Right atrium auricular region (tissue), 2 donors: ENCODE data around the gene PXDN. TPM values are rescaled to one million over a fixed set of nuclear protein-coding genes. Genes with fewer than 3 reads are reported as not detected.

Experiments used
- DNase-seq: peaks from one replicate; pipeline ENCODE4 v3.0.0-alpha.2; 2019; ENCODE audit warnings: low spot score
- H3K27ac ChIP-seq, 2 donors: fragments of 200-600 bp; sonication (generic); 1 replicate in 1 of 2; 2 replicates in 1 of 2; pipeline ENCODE4 v1.5.1; 2016 to 2019
- H3K27me3 ChIP-seq, 2 donors: fragments of 200-600 bp; sonication (generic); one replicate each; pipeline versions ENCODE4 v1.5.1 to v1.6.0; 2017 to 2019
- H3K36me3 ChIP-seq: fragments of 200-600 bp; sonication (generic); one replicate; pipeline ENCODE4 v1.5.1; 2016
- H3K4me1 ChIP-seq, 2 donors: fragments of 200-600 bp; sonication (generic); one replicate each; pipeline versions ENCODE4 v1.5.1 to v1.6.0; 2017 to 2019
- H3K4me3 ChIP-seq, 2 donors: fragments of 200-600 bp; sonication (generic); 1 replicate in 1 of 2; 2 replicates in 1 of 2; pipeline ENCODE4 v1.5.1; 2017 to 2019; ENCODE audit warnings: mild to moderate bottlenecking in 1 of 2, moderate library complexity in 1 of 2
- H3K9me3 ChIP-seq, 2 donors: fragments of 200-600 bp; sonication (generic); one replicate each; pipeline ENCODE4 v1.5.1; 2019
- total RNA-seq, 2 donors: library from RNA; depleted of rRNA; stranded (reverse); fragments of >200 nt; gene quantifications; one replicate each; pipeline ENCODE4 v1.1.0, GENCODE V29; 2016
- TF ChIP-seq, protein P1 (sequence below), 2 donors: fragments of 200-600 bp; sonication (generic); IDR thresholded peaks; one replicate each; pipeline ENCODE4 v1.5.1; 2019; ENCODE audit warnings: antibody characterized with exemption in 2 of 2

Gene PXDN
- total RNA-seq, 2 donors from 2014 or later, result 25.4 to 26.9 TPM

DNA sequence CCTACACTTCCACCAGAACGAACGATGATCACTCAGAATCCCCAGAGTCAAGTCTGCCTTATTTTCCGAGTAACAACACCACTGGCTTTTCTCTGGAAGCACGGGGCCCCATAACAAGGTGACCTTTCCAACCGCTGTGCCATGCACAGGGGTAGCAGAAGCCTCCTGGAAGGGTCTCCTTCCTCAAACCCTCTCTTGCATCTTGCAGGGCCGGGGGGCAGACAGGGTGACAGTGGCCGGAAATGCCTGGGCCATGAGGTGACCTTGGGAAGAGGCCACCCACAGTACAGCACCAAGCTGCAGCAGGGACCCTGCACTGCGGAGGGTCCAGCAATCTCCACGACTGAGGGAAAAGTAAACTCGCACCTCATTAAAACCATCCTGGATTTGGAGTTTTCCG is 108.5 kb downstream of the PXDN start:
- Histone ChIP-seq H3K36me3 (peaks cover 25% of the 10 kb centered on the region), H3K4me3 (no peak overlapping the region), H3K9me3 (no peaks in the 10 kb centered on the region), H3K4me1 (peaks cover 0 to 13% of the 10 kb centered on the region in 2 donors), H3K27ac (no peak overlapping the region), H3K27me3 (no peaks in the 10 kb centered on the region)
- no peak for DNase-seq
- TF ChIP-seq, protein P1, sequence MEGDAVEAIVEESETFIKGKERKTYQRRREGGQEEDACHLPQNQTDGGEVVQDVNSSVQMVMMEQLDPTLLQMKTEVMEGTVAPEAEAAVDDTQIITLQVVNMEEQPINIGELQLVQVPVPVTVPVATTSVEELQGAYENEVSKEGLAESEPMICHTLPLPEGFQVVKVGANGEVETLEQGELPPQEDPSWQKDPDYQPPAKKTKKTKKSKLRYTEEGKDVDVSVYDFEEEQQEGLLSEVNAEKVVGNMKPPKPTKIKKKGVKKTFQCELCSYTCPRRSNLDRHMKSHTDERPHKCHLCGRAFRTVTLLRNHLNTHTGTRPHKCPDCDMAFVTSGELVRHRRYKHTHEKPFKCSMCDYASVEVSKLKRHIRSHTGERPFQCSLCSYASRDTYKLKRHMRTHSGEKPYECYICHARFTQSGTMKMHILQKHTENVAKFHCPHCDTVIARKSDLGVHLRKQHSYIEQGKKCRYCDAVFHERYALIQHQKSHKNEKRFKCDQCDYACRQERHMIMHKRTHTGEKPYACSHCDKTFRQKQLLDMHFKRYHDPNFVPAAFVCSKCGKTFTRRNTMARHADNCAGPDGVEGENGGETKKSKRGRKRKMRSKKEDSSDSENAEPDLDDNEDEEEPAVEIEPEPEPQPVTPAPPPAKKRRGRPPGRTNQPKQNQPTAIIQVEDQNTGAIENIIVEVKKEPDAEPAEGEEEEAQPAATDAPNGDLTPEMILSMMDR (IDR thresholded peaks at IDR 0.05), result no peak

- Histone ChIP-seq H3K27me3 (no peaks in the 10 kb centered on the region), H3K36me3 (peaks cover 25% of the 10 kb centered on the region), H3K27ac (no peak overlapping the region), H3K9me3 (no peaks in the 10 kb centered on the region), H3K4me1 (peaks cover 0 to 13% of the 10 kb centered on the region in 2 donors), H3K4me3 (no peak overlapping the region)
- DNase-seq, result no peak
- TF ChIP-seq, protein P1 (IDR thresholded peaks at IDR 0.05), result no peak
Measured at GRCh38 chr2:1634681-1635341, 109.5 kb downstream of the PXDN start.

DNA sequence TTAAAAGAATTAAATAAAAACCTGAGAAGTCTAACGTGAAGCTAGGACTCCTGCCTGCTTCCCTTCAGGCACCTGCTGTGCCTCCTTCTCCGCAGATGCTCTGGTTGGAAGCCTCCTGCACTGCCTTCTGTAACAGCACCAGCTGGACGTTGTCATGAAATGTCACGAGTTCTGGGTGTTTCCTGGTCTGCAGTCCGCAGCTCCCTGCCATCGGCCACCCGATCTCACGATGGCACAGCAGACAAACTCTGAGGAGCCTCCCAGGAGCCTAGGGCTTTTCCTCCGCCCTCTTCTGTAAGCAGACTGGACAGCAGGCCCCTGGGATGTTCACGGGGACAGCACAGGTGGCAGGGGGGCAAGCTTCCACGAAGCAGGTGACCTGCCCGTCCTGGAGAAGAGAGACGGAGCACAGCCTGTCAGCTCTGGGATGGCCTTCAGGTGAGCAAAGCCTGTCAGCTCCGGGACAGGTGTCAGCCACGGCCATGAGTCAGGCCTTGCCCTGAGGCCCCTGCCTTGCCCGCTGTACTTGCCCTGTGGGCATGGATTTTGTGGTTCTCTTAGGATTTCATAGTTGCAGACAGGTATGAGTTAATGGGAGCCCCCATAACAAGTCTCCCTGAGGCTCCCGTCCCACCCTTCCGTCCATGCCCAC is 110.3 kb downstream of the PXDN start:
- Histone ChIP-seq H3K27ac (no peak overlapping the region), H3K9me3 (no peaks in the 10 kb centered on the region), H3K4me3 (no peak overlapping the region), H3K36me3 (peaks cover 22% of the 10 kb centered on the region), H3K4me1 (peaks cover 0 to 13% of the 10 kb centered on the region in 2 donors), H3K27me3 (no peaks in the 10 kb centered on the region)
- TF ChIP-seq, protein P1 (IDR thresholded peaks at IDR 0.05), result no peak
- DNase-seq, result no peak

DNA sequence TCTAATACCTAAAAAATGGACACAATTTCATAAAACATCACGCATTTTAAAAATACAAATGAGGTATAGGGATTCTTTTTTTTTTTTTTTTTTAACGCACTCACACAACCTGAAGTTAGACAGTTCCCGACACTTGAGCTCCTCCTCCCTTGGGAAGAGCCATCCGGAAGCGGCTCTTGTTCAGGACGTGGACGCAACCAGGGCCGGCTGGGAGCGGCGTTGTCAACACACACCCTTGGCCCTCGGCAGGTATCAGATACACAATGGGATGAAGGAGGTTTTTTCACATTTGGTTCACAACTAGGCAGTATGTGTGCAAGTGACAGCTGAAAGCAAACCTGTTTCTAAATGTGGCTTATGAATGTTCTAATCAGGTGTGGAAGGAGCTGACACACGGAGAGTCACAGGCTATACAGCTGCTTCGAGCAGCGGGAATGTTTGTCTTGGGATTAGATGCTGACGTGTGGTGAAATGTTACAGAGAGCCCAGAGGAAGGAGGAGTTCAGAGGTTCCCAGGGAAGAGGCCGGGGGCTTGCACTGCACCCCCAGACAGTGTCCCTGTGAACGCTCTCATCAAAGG is 111.1 kb downstream of the PXDN start:
- H3K4me3 ChIP-seq, result no peak overlapping the region
- peaks cover 13% of the 10 kb centered on the region for H3K36me3 ChIP-seq
- no peak for DNase-seq
- TF ChIP-seq, protein P1 (IDR thresholded peaks at IDR 0.05), result no peak
- H3K27me3 ChIP-seq, result no peaks in the 10 kb centered on the region
- no peaks in the 10 kb centered on the region for H3K9me3 ChIP-seq
- H3K27ac ChIP-seq, result no peak overlapping the region
- peaks cover 0 to 13% of the 10 kb centered on the region in 2 donors for H3K4me1 ChIP-seq

DNA sequence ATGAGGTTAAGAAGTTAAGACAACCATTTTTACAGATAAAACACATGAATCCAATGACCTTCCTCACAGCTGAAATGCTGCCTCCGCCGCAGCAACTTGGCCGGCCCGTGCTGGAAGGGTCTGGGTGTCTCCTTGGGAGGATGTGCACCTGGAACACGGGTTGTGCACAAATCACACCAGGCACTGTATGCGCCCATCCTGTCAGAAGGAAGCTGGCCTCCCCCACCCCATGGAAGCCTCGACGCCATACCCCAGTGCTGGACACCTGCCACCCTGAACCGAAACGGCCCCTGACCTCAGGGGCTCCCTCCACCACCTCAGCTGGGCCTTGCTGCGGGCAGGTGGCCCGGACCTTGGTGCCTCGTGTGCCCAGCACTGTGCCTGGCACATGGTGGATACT is 111.8 kb downstream of the PXDN start:
- peaks cover 9% of the 10 kb centered on the region for H3K36me3 ChIP-seq
- H3K27me3 ChIP-seq, result no peaks in the 10 kb centered on the region
- no peak for DNase-seq
- H3K27ac ChIP-seq, result no peak overlapping the region
- TF ChIP-seq, protein P1 (IDR thresholded peaks at IDR 0.05), result no peak
- H3K9me3 ChIP-seq, result no peaks in the 10 kb centered on the region
- no peak overlapping the region for H3K4me3 ChIP-seq
- H3K4me1 ChIP-seq, result peaks cover 0 to 13% of the 10 kb centered on the region in 2 donors
